ENCODE results near the gene PRRT2.

GRCh38 chr16:29808219-29808900 lies 3.6 kb upstream of the PRRT2 start:
- TF ChIP-seq CTCF (IDR thresholded peaks at IDR 0.05) (no peak), POLR2A (IDR thresholded peaks at IDR 0.05) (no peak)

All from gastroesophageal sphincter (tissue), 3 donors.